Ovary (tissue), 9 donors: ENCODE measurements around the gene INSIG1. TPM values are rescaled to one million over a fixed set of nuclear protein-coding genes. Genes with fewer than 3 reads are reported as not detected.

Source experiments
- DNase-seq, 5 donors: peaks; one replicate each; pipeline ENCODE4 v3.0.0-alpha.2; 2019 to 2020
- H3K27ac ChIP-seq, 2 donors: fragments of 200-600 bp; one replicate each; pipeline versions ENCODE4 v1.5.1 to v1.8.0; 2019 to 2022
- H3K27me3 ChIP-seq: fragments of 200-600 bp; one replicate; pipeline ENCODE4 v1.8.0; 2022
- H3K36me3 ChIP-seq: fragments of 200-600 bp; sonication (generic); one replicate; pipeline ENCODE4 v1.5.1; 2019
- H3K4me1 ChIP-seq: one replicate; pipeline ENCODE4 v1.8.1; 2013; ENCODE audit warnings: mild to moderate bottlenecking, moderate library complexity; ENCODE audit not compliant: insufficient read depth
- H3K4me3 ChIP-seq: fragments of 200-600 bp; sonication (generic); one replicate; pipeline ENCODE4 v1.5.1; 2017
- H3K9me3 ChIP-seq, 2 donors: fragments of 200-600 bp in 1 of 2; sonication (generic) in 1 of 2; one replicate each; pipeline versions ENCODE4 v1.5.1 to v1.8.1; 2013 to 2019; ENCODE audit warnings: mild to moderate bottlenecking in 1 of 2, moderate library complexity in 1 of 2
- CTCF ChIP-seq, 3 donors: fragments of 450-650 bp in 2 of 3; fragments of 200-600 bp in 1 of 3; IDR thresholded peaks; one replicate each; pipeline versions ENCODE4 v1.5.1 to v1.8.0; 2016 to 2022; ENCODE audit warnings: antibody characterized with exemption in 3 of 3, mild to moderate bottlenecking in 1 of 3
- EP300 ChIP-seq: sonication (generic); formaldehyde crosslinking; IDR thresholded peaks from one replicate; pipeline ENCODE4 v1.6.1; 2017; ENCODE audit warnings: antibody characterized with exemption
- POLR2A ChIP-seq: fragments of 450-650 bp; IDR thresholded peaks from one replicate; pipeline ENCODE4 v1.6.1; 2017; ENCODE audit warnings: antibody characterized with exemption, mild to moderate bottlenecking, moderate library complexity
- WGBS, 3 donors: extraction: QIAGEN DNeasy Blood & Tissue Kit in 1 of 3; methylation state at CpG; one replicate each; pipeline versions ENCODE4 v1.1.5 to v1.1.7; 2013 to 2017; 5-methylcytosine and 5-hydroxymethylcytosine counted together
- intact Hi-C, 4 donors: fragments of 100-400 bp; cut with DNase I; formaldehyde crosslinking; loops; one replicate each; pipeline versions ENCODE4 v1.11.0 to v1.15.1; 2022 to 2023
- polyA plus RNA-seq, 2 donors: library from polyadenylated mRNA; stranded (reverse); fragments of 200-250 nt in 1 of 2; fragments of 350-450 nt in 1 of 2; fragmentation: Illumina TruSeq in 1 of 2; extraction: RNeasy Lipid Tissue Mini Kit (QIAGEN cat#74804) in 1 of 2; gene quantifications; one replicate each; pipeline ENCODE4 v1.2.3, GENCODE V29; 2013 to 2014
- total RNA-seq, 7 donors: library from RNA; depleted of rRNA in 2 of 7; stranded (reverse); fragments of >200 nt in 2 of 7; fragmentation: NEBNext Ultra II Directional in 3 of 7; extraction: Animal tissue kit (Norgen Biotek cat#: 25700) in 3 of 7; gene quantifications; one replicate each; pipeline versions ENCODE4 v1.1.0 to v1.2.4, GENCODE V29; 2016 to 2023
- donor health status: DM: no; HTN: no; CAD: no; lungs with moderate emphysema.
- donor health status: DM: no; HTN: no; CAD: no.
- donor health status: Bipolar disorder and iron deficiency.
- donor health status: DM: yes; HTN: yes; CAD: no.
- donor health status: DM: no; HTN: no; CAD: no.
- donor health status: DM: yes; HTN: yes; CAD: no.

INSIG1 gene
- total and polyA plus RNA-seq, 9 donors: 15.0 to 186 (median 30.5) TPM

- Histone ChIP-seq H3K9me3 (no peaks in the 10 kb centered on the region), H3K36me3 (no peaks in the 10 kb centered on the region), H3K4me1 (no peaks in the 10 kb centered on the region), H3K27me3 (no peaks in the 10 kb centered on the region), H3K27ac (no peak overlapping the region), H3K4me3 (no peak overlapping the region)
- intact Hi-C loops: loop anchor here in 1 of 4 donors (10.0 kb wide), 1 partner anchor 163 kb away; the partner anchor contains the start of gene EN2
- 72 to 83% (median 77%) methylated on average over 5 of the region's 5 CpGs for WGBS, 3 donors
- no peak for DNase-seq
- TF ChIP-seq CTCF (IDR thresholded peaks at IDR 0.05) (no peak), POLR2A (no peak), EP300 (no peak)
Observed at GRCh38 chr7:155291729-155292128, 5.9 kb upstream of the INSIG1 start.

- no peak overlapping the region for H3K27ac ChIP-seq
- no peak for DNase-seq
- H3K36me3 ChIP-seq: no peaks in the 10 kb centered on the region
- H3K9me3 ChIP-seq: no peaks in the 10 kb centered on the region
- intact Hi-C loops: loop anchor here in 1 of 4 donors (10.0 kb wide), 1 partner anchor 162 kb away; the partner anchor contains the start of gene EN2
- no peak overlapping the region for H3K4me3 ChIP-seq
- 66 to 71% (median 67%) methylated on average over 7 of the region's 7 CpGs for WGBS, 3 donors
- H3K4me1 ChIP-seq: no peaks in the 10 kb centered on the region
- no peaks in the 10 kb centered on the region for H3K27me3 ChIP-seq
- TF ChIP-seq CTCF (IDR thresholded peaks at IDR 0.05): no peak
- TF ChIP-seq EP300: no peak
- no peak for TF ChIP-seq POLR2A
Observed at GRCh38 chr7:155292680-155293226, 4.9 kb upstream of the INSIG1 start.

GRCh38 chr7:155293721-155294510 lies 3.8 kb upstream of the INSIG1 start:
- Histone ChIP-seq H3K4me3 (no peak overlapping the region), H3K9me3 (no peaks in the 10 kb centered on the region), H3K36me3 (no peaks in the 10 kb centered on the region), H3K27me3 (no peaks in the 10 kb centered on the region), H3K27ac (no peak overlapping the region), H3K4me1 (no peaks in the 10 kb centered on the region)
- 87 to 92% (median 90%) methylated on average over 8 of the region's 8 CpGs for WGBS, 3 donors
- TF ChIP-seq POLR2A (no peak), CTCF (IDR thresholded peaks at IDR 0.05) (no peak), EP300 (no peak)
- no peak for DNase-seq
- intact Hi-C loops: loop anchor here in 1 of 4 donors (10.0 kb wide), 1 partner anchor 161 kb away; the partner anchor contains the start of gene EN2

- H3K27me3 ChIP-seq: no peaks in the 10 kb centered on the region
- peaks cover under 1% of the 10 kb centered on the region for H3K4me1 ChIP-seq
- 81 to 88% (median 83%) methylated on average over 6 of the region's 6 CpGs for WGBS, 3 donors
- intact Hi-C loops: loop anchor here in 1 of 4 donors (10.0 kb wide), 1 partner anchor 160 kb away; the partner anchor contains the start of gene EN2
- no peak overlapping the region for H3K27ac ChIP-seq
- no peaks in the 10 kb centered on the region for H3K9me3 ChIP-seq
- H3K4me3 ChIP-seq: no peak overlapping the region
- no peak for TF ChIP-seq EP300
- TF ChIP-seq CTCF (IDR thresholded peaks at IDR 0.05): no peak
- no peak for TF ChIP-seq POLR2A
- no peaks in the 10 kb centered on the region for H3K36me3 ChIP-seq
- DNase-seq: no peak
Observed at GRCh38 chr7:155294511-155294778, 3.2 kb upstream of the INSIG1 start.
